Measurements from ENCODE around the gene FOLR2. TPM values are rescaled to one million over a fixed set of nuclear protein-coding genes. Genes with fewer than 3 reads are reported as not detected.
"Not testable (repeated sequence)": the region's sequence is repeated elsewhere in the genome, so short reads cannot be mapped to it uniquely, and the experiment has no call there.

FOLR2 gene
- total RNA-seq, 1 experiment from 2014 or later, result not detected

DNA sequence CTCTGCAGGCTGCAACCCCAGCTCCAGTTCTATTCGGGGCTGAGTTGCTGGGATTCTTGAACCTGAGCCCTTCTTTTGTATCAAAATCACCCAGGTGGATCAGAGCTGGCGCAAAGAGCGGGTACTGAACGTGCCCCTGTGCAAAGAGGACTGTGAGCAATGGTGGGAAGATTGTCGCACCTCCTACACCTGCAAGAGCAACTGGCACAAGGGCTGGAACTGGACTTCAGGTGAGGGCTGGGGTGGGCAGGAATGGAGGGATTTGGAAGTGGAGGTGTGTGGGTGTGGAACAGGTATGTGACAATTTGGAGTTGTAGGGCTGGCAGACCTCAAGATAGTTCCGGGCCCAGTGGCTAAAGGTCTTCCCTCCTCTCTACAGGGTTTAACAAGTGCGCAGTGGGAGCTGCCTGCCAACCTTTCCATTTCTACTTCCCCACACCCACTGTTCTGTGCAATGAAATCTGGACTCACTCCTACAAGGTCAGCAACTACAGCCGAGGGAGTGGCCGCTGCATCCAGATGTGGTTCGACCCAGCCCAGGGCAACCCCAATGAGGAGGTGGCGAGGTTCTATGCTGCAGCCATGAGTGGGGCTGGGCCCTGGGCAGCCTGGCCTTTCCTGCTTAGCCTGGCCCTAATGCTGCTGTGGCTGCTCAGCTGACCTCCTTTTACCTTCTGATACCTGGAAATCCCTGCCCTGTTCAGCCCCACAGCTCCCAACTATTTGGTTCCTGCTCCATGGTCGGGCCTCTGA, 20.9 kb upstream of the FOLR2 start (continued):
- TF ChIP-seq, protein P1, sequence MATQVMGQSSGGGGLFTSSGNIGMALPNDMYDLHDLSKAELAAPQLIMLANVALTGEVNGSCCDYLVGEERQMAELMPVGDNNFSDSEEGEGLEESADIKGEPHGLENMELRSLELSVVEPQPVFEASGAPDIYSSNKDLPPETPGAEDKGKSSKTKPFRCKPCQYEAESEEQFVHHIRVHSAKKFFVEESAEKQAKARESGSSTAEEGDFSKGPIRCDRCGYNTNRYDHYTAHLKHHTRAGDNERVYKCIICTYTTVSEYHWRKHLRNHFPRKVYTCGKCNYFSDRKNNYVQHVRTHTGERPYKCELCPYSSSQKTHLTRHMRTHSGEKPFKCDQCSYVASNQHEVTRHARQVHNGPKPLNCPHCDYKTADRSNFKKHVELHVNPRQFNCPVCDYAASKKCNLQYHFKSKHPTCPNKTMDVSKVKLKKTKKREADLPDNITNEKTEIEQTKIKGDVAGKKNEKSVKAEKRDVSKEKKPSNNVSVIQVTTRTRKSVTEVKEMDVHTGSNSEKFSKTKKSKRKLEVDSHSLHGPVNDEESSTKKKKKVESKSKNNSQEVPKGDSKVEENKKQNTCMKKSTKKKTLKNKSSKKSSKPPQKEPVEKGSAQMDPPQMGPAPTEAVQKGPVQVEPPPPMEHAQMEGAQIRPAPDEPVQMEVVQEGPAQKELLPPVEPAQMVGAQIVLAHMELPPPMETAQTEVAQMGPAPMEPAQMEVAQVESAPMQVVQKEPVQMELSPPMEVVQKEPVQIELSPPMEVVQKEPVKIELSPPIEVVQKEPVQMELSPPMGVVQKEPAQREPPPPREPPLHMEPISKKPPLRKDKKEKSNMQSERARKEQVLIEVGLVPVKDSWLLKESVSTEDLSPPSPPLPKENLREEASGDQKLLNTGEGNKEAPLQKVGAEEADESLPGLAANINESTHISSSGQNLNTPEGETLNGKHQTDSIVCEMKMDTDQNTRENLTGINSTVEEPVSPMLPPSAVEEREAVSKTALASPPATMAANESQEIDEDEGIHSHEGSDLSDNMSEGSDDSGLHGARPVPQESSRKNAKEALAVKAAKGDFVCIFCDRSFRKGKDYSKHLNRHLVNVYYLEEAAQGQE (IDR thresholded peaks at IDR 0.05; ENCODE audit: low read depth), result no peak
- TF ChIP-seq POLR2AphosphoS5 (IDR thresholded peaks at IDR 0.05; ENCODE audit: low read depth, low read length) (no peak), EZH2phosphoT487 (IDR thresholded peaks at IDR 0.05; ENCODE audit: borderline replicate concordance) (no peak), CEBPB (IDR thresholded peaks at IDR 0.05; ENCODE audit: low read depth) (no peak), EZH2 (IDR thresholded peaks at IDR 0.05) (no peak), SRF (IDR thresholded peaks at IDR 0.05; ENCODE audit: low read depth) (no peak)
- TF ChIP-seq, protein P2, sequence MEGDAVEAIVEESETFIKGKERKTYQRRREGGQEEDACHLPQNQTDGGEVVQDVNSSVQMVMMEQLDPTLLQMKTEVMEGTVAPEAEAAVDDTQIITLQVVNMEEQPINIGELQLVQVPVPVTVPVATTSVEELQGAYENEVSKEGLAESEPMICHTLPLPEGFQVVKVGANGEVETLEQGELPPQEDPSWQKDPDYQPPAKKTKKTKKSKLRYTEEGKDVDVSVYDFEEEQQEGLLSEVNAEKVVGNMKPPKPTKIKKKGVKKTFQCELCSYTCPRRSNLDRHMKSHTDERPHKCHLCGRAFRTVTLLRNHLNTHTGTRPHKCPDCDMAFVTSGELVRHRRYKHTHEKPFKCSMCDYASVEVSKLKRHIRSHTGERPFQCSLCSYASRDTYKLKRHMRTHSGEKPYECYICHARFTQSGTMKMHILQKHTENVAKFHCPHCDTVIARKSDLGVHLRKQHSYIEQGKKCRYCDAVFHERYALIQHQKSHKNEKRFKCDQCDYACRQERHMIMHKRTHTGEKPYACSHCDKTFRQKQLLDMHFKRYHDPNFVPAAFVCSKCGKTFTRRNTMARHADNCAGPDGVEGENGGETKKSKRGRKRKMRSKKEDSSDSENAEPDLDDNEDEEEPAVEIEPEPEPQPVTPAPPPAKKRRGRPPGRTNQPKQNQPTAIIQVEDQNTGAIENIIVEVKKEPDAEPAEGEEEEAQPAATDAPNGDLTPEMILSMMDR (IDR thresholded peaks at IDR 0.05 in 2 of 3, conservative IDR thresholded peaks at IDR 0.05 in 1 of 3; ENCODE audit: borderline replicate concordance in 1 of 3, insufficient read depth in 1 of 3, low read depth in 2 of 3, low read length in 2 of 3), result no peak

DNA sequence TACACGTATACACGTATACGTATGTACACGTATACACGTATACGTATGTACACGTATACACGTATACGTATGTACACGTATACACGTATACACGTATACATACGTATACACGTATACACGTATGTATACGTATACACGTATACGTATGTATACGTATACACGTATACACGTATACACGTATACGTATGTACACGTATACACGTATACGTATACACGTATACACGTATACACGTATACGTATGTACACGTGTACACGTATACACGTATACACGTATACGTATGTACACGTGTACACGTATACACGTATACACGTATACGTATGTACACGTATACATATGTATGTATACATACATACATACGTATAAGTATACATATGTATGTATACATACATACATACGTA, 15.1 kb upstream of the FOLR2 start:
- H3K9ac ChIP-seq (ENCODE audit: low read length); H4K20me1 ChIP-seq (ENCODE audit: insufficient read depth); H3K9me3 ChIP-seq (ENCODE audit: control insufficient read depth in 1 of 2, insufficient read depth in 1 of 2, low read depth in 1 of 2, low read length in 2 of 2); H3K9me2 ChIP-seq (ENCODE audit: insufficient read depth); RAD21 ChIA-PET (ENCODE audit: low non-redundant PET in 1 of 2, low total read pairs in 2 of 2, uncharacterized antibody in 2 of 2, unreplicated experiment in 2 of 2); H3K79me2 ChIP-seq (ENCODE audit: insufficient read depth, low read length); POLR2A ChIA-PET; H2AFZ ChIP-seq (ENCODE audit: low read depth, low read length, poor library complexity, severe bottlenecking); intact Hi-C loops (cut with micrococcal nuclease); H3K4me1 ChIP-seq (ENCODE audit: control insufficient read depth in 1 of 2, insufficient read depth in 2 of 2, low read length in 2 of 2); H3K27me3 ChIP-seq (ENCODE audit: insufficient read depth, low read length); DNase-seq (ENCODE audit: low read depth, low spot score); BruUV-seq (replicated peaks); H3K4me2 ChIP-seq (ENCODE audit: low read length); ATAC-seq; H3K27ac ChIP-seq (ENCODE audit: low read depth, low read length); H3K36me3 ChIP-seq (ENCODE audit: control insufficient read depth in 1 of 2, insufficient read depth in 2 of 2, low read length in 2 of 2); H3K4me3 ChIP-seq (replicated peaks in 1 of 2; ENCODE audit: low read depth in 1 of 2, low read length in 2 of 2); CTCF ChIA-PET: not testable (repeated sequence)
